CD4-positive, alpha-beta T cell (primary cell): ENCODE data around the gene DCDC2. TPM values are rescaled to one million over a fixed set of nuclear protein-coding genes. Genes with fewer than 3 reads are reported as not detected.

Experiments
- ATAC-seq: fragments of 200-7000 bp; cut with Tn5 transposase; one replicate; pipeline ENCODE4 v1.10.0; 2022; ENCODE audit warnings: mild to moderate bottlenecking; ENCODE audit not compliant: poor library complexity
- CTCF ChIA-PET: fragments of 350-600 bp; sonication (Branson Sonifier 250); formaldehyde crosslinking; loops from one replicate; lab custom pipeline; 2021; ENCODE audit warnings: antibody characterized with exemption, inconsistent platforms; lab: Charles Lee
- POLR2A ChIA-PET: fragments of 350-600 bp; sonication (Branson Sonifier 250); formaldehyde crosslinking; loops from one replicate; lab custom pipeline; 2021; ENCODE audit warnings: antibody characterized with exemption, inconsistent platforms; lab: Charles Lee
- DNase-seq, 14 experiments: peaks; one replicate each; pipeline ENCODE4 v3.0.0-alpha.2; 2013 to 2020; ENCODE audit warnings: mixed read lengths in 2 of 14
- H3K27ac ChIP-seq, 2 donors: one replicate each; pipeline versions ENCODE4 v1.5.1 to v1.7.0; 2013; ENCODE audit warnings: low read length in 2 of 2, low read depth in 1 of 2, mild to moderate bottlenecking in 1 of 2
- H3K27me3 ChIP-seq, 2 experiments: 1 replicate in 1 of 2; 2 replicates in 1 of 2; pipeline versions ENCODE4 v1.6.1 to v1.7.0; 2013; ENCODE audit warnings: low read length in 2 of 2, control low read depth in 1 of 2, mild to moderate bottlenecking in 1 of 2, moderate library complexity in 1 of 2; ENCODE audit not compliant: insufficient read depth in 2 of 2, control insufficient read depth in 1 of 2
- H3K36me3 ChIP-seq: one replicate; pipeline ENCODE4 v1.6.1; 2013; ENCODE audit warnings: low read length, control low read depth; ENCODE audit not compliant: insufficient read depth
- H3K4me1 ChIP-seq: one replicate; pipeline ENCODE4 v1.6.1; 2013; ENCODE audit warnings: low read length, control low read depth; ENCODE audit not compliant: insufficient read depth
- H3K4me3 ChIP-seq: one replicate; pipeline ENCODE4 v1.5.1; 2013; ENCODE audit warnings: mild to moderate bottlenecking, low read length, moderate library complexity
- H3K9me3 ChIP-seq, 2 experiments: 1 replicate in 1 of 2; 2 replicates in 1 of 2; pipeline versions ENCODE4 v1.6.1 to v1.7.0; 2013; ENCODE audit warnings: low read length in 2 of 2, mild to moderate bottlenecking in 2 of 2, control low read depth in 1 of 2, moderate library complexity in 1 of 2; ENCODE audit not compliant: control insufficient read depth in 1 of 2, insufficient read depth in 1 of 2
- H3K27ac Mint-ChIP-seq: one replicate; pipeline ENCODE4 v1.8.0; 2020; ENCODE audit warnings: mixed read lengths
- H3K27me3 Mint-ChIP-seq: one replicate; pipeline ENCODE4 v1.8.0; 2021; ENCODE audit warnings: mixed read lengths
- H3K36me3 Mint-ChIP-seq: one replicate; pipeline ENCODE4 v1.8.0; 2021; ENCODE audit warnings: low read depth, mixed read lengths
- H3K4me1 Mint-ChIP-seq: one replicate; pipeline ENCODE4 v1.8.0; 2021; ENCODE audit warnings: low read depth, mixed read lengths
- H3K4me3 Mint-ChIP-seq: one replicate; pipeline ENCODE4 v1.8.0; 2020; ENCODE audit warnings: mild to moderate bottlenecking, mixed read lengths
- H3K9me3 Mint-ChIP-seq: one replicate; pipeline ENCODE4 v1.8.0; 2020; ENCODE audit warnings: mixed read lengths
- intact Hi-C, 2 experiments: fragments of 100-400 bp; cut with DNase I in 1 of 2; cut with micrococcal nuclease in 1 of 2; formaldehyde crosslinking; loops; one replicate each; pipeline versions ENCODE4 v1.15.1 to v1.9.0; 2023 to 2025; cut with DNase I, micrococcal nuclease
- total RNA-seq, 174 experiments: library from RNA in 2 of 174; stranded (reverse) in 2 of 174; gene quantifications; one replicate each; pipeline ENCODE4 v1.2.3 and lab custom pipeline; 2021 to 2026
- TF ChIP-seq, protein P1 (sequence below): fragments of 200-600 bp; IDR thresholded peaks from one replicate; pipeline ENCODE4 v1.8.0; 2022; ENCODE audit warnings: antibody characterized with exemption, mild to moderate bottlenecking

Gene DCDC2
- total RNA-seq, 2 experiments from 2014 or later, result 0.05 TPM; not detected in 1

GRCh38 chr6:24149296-24149695, 208.6 kb downstream of the DCDC2 start:
- ChIA-PET POLR2A (no interaction called here), CTCF (no interaction called here)
- no peak for ATAC-seq
- H3K27ac Mint-ChIP-seq, result no peak overlapping the region
- H3K36me3 Mint-ChIP-seq, result no peaks in the 10 kb centered on the region
- H3K27ac ChIP-seq, result no peak overlapping the region
- H3K27me3 Mint-ChIP-seq, result peaks cover 31% of the 10 kb centered on the region
- no peaks in the 10 kb centered on the region for H3K4me1 ChIP-seq
- no peak overlapping the region for H3K4me3 Mint-ChIP-seq
- no peaks in the 10 kb centered on the region for H3K27me3 ChIP-seq
- H3K36me3 ChIP-seq, result no peaks in the 10 kb centered on the region
- intact Hi-C loops, result no loop called here
- peaks cover 0 to 3% of the 10 kb centered on the region in 2 experiments for H3K9me3 ChIP-seq
- TF ChIP-seq, protein P1, sequence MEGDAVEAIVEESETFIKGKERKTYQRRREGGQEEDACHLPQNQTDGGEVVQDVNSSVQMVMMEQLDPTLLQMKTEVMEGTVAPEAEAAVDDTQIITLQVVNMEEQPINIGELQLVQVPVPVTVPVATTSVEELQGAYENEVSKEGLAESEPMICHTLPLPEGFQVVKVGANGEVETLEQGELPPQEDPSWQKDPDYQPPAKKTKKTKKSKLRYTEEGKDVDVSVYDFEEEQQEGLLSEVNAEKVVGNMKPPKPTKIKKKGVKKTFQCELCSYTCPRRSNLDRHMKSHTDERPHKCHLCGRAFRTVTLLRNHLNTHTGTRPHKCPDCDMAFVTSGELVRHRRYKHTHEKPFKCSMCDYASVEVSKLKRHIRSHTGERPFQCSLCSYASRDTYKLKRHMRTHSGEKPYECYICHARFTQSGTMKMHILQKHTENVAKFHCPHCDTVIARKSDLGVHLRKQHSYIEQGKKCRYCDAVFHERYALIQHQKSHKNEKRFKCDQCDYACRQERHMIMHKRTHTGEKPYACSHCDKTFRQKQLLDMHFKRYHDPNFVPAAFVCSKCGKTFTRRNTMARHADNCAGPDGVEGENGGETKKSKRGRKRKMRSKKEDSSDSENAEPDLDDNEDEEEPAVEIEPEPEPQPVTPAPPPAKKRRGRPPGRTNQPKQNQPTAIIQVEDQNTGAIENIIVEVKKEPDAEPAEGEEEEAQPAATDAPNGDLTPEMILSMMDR, result no peak
- DNase-seq, result no peak
- H3K4me3 ChIP-seq, result no peak overlapping the region
- H3K4me1 Mint-ChIP-seq, result no peaks in the 10 kb centered on the region
- peaks cover 2% of the 10 kb centered on the region for H3K9me3 Mint-ChIP-seq

- Mint-ChIP-seq H3K27ac (no peak overlapping the region), H3K27me3 (peaks cover 31% of the 10 kb centered on the region), H3K4me1 (no peaks in the 10 kb centered on the region), H3K36me3 (no peaks in the 10 kb centered on the region), H3K9me3 (peaks cover 2% of the 10 kb centered on the region), H3K4me3 (no peak overlapping the region)
- TF ChIP-seq, protein P1, result no peak
- intact Hi-C loops, result no loop called here
- H3K36me3 ChIP-seq, result no peaks in the 10 kb centered on the region
- H3K27ac ChIP-seq, result no peak overlapping the region
- DNase-seq, result no peak
- no peaks in the 10 kb centered on the region for H3K27me3 ChIP-seq
- H3K4me1 ChIP-seq, result no peaks in the 10 kb centered on the region
- POLR2A ChIA-PET, result no interaction called here
- H3K9me3 ChIP-seq, result peaks cover 0 to 3% of the 10 kb centered on the region in 2 experiments
- H3K4me3 ChIP-seq, result no peak overlapping the region
- ATAC-seq, result no peak
- CTCF ChIA-PET, result no interaction called here
Observed at GRCh38 chr6:24148684-24149083, 209.2 kb downstream of the DCDC2 start.

- no peaks in the 10 kb centered on the region for H3K4me1 ChIP-seq
- no peaks in the 10 kb centered on the region for H3K36me3 ChIP-seq
- Mint-ChIP-seq H3K36me3 (no peaks in the 10 kb centered on the region), H3K9me3 (peaks cover 2% of the 10 kb centered on the region), H3K27me3 (peaks cover 31% of the 10 kb centered on the region), H3K4me3 (no peak overlapping the region), H3K27ac (no peak overlapping the region), H3K4me1 (no peaks in the 10 kb centered on the region)
- ChIA-PET POLR2A (no interaction called here), CTCF (no interaction called here)
- no peaks in the 10 kb centered on the region for H3K27me3 ChIP-seq
- ATAC-seq, result no peak
- peaks cover 0 to 3% of the 10 kb centered on the region in 2 experiments for H3K9me3 ChIP-seq
- H3K4me3 ChIP-seq, result no peak overlapping the region
- no peak overlapping the region for H3K27ac ChIP-seq
- DNase-seq, result no peak
- intact Hi-C loops, result no loop called here
- TF ChIP-seq, protein P1, result no peak
Observed at GRCh38 chr6:24148154-24148570, 209.7 kb downstream of the DCDC2 start.
